ENCODE results near the gene CNTNAP5.

The CNTNAP5 gene

DNA sequence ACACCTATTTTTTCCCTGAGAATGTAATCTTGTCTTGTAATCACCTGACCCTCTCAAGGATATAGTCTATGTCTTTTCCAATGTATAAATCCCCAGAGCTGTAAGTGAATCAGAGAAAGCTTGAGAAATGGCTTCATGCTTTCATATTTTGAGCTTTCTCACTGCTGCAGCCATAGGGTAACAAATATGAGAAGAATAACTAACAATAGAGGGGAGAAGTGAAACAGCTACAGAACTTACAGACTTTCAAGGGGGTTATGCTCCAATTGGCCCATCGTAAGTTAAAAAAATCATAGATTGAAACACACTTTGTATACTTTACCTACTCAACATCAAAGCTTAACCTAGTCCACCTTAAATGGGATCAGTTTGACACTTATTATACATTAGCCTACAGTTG lies 111.0 kb downstream of the CNTNAP5 start:
- Histone ChIP-seq H3K4me3 (no peak overlapping the region), H3K9me3 (no peaks in the 10 kb centered on the region), H3K27ac (no peak overlapping the region), H3K27me3 (no peaks in the 10 kb centered on the region), H3K4me1 (no peaks in the 10 kb centered on the region), H3K36me3 (no peaks in the 10 kb centered on the region)
- DNase-seq: no peak
- TF ChIP-seq, protein P1, sequence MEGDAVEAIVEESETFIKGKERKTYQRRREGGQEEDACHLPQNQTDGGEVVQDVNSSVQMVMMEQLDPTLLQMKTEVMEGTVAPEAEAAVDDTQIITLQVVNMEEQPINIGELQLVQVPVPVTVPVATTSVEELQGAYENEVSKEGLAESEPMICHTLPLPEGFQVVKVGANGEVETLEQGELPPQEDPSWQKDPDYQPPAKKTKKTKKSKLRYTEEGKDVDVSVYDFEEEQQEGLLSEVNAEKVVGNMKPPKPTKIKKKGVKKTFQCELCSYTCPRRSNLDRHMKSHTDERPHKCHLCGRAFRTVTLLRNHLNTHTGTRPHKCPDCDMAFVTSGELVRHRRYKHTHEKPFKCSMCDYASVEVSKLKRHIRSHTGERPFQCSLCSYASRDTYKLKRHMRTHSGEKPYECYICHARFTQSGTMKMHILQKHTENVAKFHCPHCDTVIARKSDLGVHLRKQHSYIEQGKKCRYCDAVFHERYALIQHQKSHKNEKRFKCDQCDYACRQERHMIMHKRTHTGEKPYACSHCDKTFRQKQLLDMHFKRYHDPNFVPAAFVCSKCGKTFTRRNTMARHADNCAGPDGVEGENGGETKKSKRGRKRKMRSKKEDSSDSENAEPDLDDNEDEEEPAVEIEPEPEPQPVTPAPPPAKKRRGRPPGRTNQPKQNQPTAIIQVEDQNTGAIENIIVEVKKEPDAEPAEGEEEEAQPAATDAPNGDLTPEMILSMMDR (IDR thresholded peaks at IDR 0.05): no peak
- intact Hi-C loops (cut with DNase I; ENCODE audit: low total_unique reads): no loop called here

DNA sequence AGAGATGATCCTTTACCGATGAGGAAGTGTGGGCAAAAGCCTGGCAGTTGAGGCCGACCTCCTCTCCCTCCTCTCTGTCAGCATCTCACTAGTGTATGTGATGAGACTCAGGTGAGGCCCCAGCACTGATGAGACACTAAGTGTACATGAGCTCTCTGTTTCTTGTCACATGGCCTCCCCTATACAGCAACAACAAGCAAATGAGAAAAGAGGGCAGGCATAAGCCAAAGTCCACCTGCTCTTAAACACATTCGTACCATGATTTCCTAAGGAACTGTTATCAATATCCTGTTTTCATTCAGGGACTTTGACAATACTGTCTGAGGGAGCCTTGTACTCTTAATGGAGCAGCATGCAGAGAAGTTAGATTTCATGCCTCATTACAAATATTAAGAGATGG lies 113.0 kb downstream of the CNTNAP5 start:
- Histone ChIP-seq H3K4me3 (no peak overlapping the region), H3K27me3 (no peaks in the 10 kb centered on the region), H3K4me1 (no peaks in the 10 kb centered on the region), H3K36me3 (no peaks in the 10 kb centered on the region), H3K27ac (no peak overlapping the region), H3K9me3 (no peaks in the 10 kb centered on the region)
- no peak for DNase-seq
- intact Hi-C loops (cut with DNase I; ENCODE audit: low total_unique reads): no loop called here
- TF ChIP-seq, protein P1 (IDR thresholded peaks at IDR 0.05): no peak

DNA sequence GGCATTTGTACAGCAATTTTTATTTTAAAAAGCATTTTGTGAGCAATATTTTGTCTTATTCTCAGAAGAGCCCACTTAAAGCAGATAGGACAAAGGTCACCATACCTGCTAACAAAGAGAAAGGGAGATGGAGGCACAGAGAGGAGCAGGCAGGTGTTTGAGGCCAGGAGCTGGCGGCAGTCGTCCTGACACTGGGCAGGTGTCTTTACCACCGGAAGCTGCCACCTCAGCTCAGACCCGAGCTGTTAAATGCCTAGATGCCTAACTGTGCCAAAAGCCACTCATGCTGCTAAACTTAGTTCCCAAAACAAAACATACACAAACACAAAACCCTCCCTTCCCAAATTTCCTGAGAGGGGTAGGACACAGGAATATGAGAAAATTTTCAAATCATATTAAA lies 120.9 kb downstream of the CNTNAP5 start:
- Histone ChIP-seq H3K27me3 (no peaks in the 10 kb centered on the region), H3K4me3 (no peak overlapping the region), H3K4me1 (no peaks in the 10 kb centered on the region), H3K36me3 (no peaks in the 10 kb centered on the region), H3K9me3 (no peaks in the 10 kb centered on the region), H3K27ac (no peak overlapping the region)
- TF ChIP-seq, protein P1 (IDR thresholded peaks at IDR 0.05): no peak
- intact Hi-C loops (cut with DNase I; ENCODE audit: low total_unique reads): no loop called here
- DNase-seq: no peak

DNA sequence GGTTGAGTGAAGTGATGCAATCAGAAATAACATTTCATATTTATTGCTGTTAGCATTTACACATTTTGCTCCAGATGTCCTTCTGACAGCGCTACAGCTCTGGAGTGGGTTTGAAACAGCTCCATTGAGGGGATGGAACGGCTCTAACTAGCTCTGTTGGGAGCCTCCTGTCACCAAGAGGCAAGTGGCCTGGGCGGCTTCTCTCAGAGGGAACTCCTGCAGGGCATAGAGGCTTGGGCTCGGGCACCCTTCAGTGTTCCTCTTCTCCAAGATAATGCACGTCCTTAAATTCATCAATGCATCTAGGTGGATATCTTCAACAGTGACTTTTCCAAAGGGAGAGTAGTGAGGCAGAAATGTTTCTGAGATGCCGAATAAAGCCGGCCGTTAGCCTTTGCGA lies 122.5 kb downstream of the CNTNAP5 start:
- Histone ChIP-seq H3K9me3 (no peaks in the 10 kb centered on the region), H3K4me3 (no peak overlapping the region), H3K27me3 (no peaks in the 10 kb centered on the region), H3K27ac (no peak overlapping the region), H3K4me1 (no peaks in the 10 kb centered on the region), H3K36me3 (no peaks in the 10 kb centered on the region)
- no peak for DNase-seq
- TF ChIP-seq, protein P1 (IDR thresholded peaks at IDR 0.05): no peak
- intact Hi-C loops (cut with DNase I; ENCODE audit: low total_unique reads): no loop called here

DNA sequence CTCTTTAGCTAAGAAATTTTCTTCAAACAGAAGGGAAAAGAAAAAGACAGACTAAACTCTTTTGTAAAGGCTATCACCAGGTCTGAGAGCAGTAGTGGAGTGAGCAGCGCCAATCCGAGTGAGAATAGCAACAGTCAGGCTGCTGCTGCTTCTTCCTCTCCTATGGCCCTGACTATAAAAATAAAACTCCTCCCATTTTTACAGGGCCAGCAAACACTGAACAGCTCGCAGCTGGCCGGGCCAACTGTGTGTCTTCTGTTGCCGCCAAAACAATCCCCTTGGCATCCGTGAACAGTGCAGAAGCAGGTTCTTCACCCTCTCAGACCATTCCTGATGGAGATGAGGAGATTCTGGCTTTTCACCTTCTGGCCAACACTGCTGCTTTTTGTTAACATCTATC lies 124.5 kb downstream of the CNTNAP5 start:
- no peaks in the 10 kb centered on the region for H3K4me1 ChIP-seq
- no peaks in the 10 kb centered on the region for H3K9me3 ChIP-seq
- no peak for DNase-seq
- intact Hi-C loops (cut with DNase I; ENCODE audit: low total_unique reads): no loop called here
- no peaks in the 10 kb centered on the region for H3K36me3 ChIP-seq
- no peak overlapping the region for H3K27ac ChIP-seq
- no peaks in the 10 kb centered on the region for H3K27me3 ChIP-seq
- TF ChIP-seq, protein P1 (IDR thresholded peaks at IDR 0.05): no peak
- no peak overlapping the region for H3K4me3 ChIP-seq

DNA sequence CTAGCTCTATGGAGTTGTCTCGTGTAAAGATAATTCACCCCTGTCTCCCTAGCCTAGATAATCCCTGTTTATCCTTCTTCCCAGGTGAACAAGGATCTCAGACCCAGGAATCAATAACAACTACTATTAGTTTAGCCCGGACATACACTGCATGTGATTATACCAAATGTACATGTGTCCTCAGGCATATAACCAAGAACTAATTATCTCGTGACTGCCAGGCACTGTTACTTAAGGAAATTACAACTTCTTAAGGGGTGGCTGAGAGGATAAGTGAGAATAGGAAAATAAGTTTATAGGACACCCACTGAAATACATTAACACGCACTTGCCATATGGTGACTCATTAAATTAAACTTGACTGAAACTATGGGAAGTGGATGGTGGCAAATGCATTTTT lies 126.6 kb downstream of the CNTNAP5 start:
- Histone ChIP-seq H3K9me3 (no peaks in the 10 kb centered on the region), H3K27me3 (no peaks in the 10 kb centered on the region), H3K27ac (no peak overlapping the region), H3K36me3 (no peaks in the 10 kb centered on the region), H3K4me1 (no peaks in the 10 kb centered on the region), H3K4me3 (no peak overlapping the region)
- TF ChIP-seq, protein P1 (IDR thresholded peaks at IDR 0.05): no peak
- intact Hi-C loops (cut with DNase I; ENCODE audit: low total_unique reads): no loop called here
- DNase-seq: no peak

Data from tibial artery (tissue), 4 donors.